T47D (cell line): Measurements from ENCODE around the gene TMEM217.

Experiments used
- DNase-seq, 2 experiments: peaks; one replicate each; pipeline versions ENCODE4 v3.0.0 to v3.0.0-alpha.2; 2011 to 2012; ENCODE audit warnings: low read depth in 1 of 2, low spot score in 1 of 2
- JUND ChIP-seq: IDR thresholded peaks from 2 replicates; pipeline ENCODE4 v1.6.1; 2012; ENCODE audit warnings: low read depth
- in situ Hi-C: cut with HindIII; loops from 2 replicates; pipeline ENCODE4 v1.10.0; 2016; ENCODE audit warnings: low sequenced_read_pairs, low pct_unique_long_range_greater_than_20kb

Gene TMEM217

GRCh38 chr6:37237789-37238188 is 20.2 kb downstream of the TMEM217 start:
- in situ Hi-C loops: no loop called here
- DNase-seq: no peak
- no peak for TF ChIP-seq JUND

- no peak for TF ChIP-seq JUND
- DNase-seq: no peak
- in situ Hi-C loops: no loop called here
Observed at GRCh38 chr6:37236921-37237320, 21.0 kb downstream of the TMEM217 start.

- in situ Hi-C loops: no loop called here
- TF ChIP-seq JUND: no peak
- DNase-seq: no peak
Observed at GRCh38 chr6:37233541-37233940, 24.4 kb downstream of the TMEM217 start.

GRCh38 chr6:37232430-37233017 is 25.4 kb downstream of the TMEM217 start:
- TF ChIP-seq JUND: no peak
- no peak for DNase-seq
- in situ Hi-C loops: no loop called here

- DNase-seq: no peak
- in situ Hi-C loops: no loop called here
- no peak for TF ChIP-seq JUND
Observed at GRCh38 chr6:37230104-37230503, 27.8 kb downstream of the TMEM217 start.

GRCh38 chr6:37225350-37226169 is 32.4 kb downstream of the TMEM217 start:
- in situ Hi-C loops: no loop called here
- no peak for DNase-seq
- TF ChIP-seq JUND: no peak

- DNase-seq: no peak
- TF ChIP-seq JUND: no peak
- in situ Hi-C loops: no loop called here
Observed at GRCh38 chr6:37222992-37223391, 35.0 kb downstream of the TMEM217 start.

- DNase-seq: peak; percentile 79 to 96
- TF ChIP-seq JUND: no peak
- in situ Hi-C loops: no loop called here
Observed at GRCh38 chr6:37222125-37222967, 35.6 kb downstream of the TMEM217 start.

GRCh38 chr6:37221585-37222124 is 36.3 kb downstream of the TMEM217 start:
- in situ Hi-C loops: no loop called here
- no peak for TF ChIP-seq JUND
- DNase-seq: no peak

- in situ Hi-C loops: no loop called here
- DNase-seq: no peak
- TF ChIP-seq JUND: no peak
Observed at GRCh38 chr6:37218511-37218910, 39.4 kb downstream of the TMEM217 start.

GRCh38 chr6:37218061-37218460 is 39.9 kb downstream of the TMEM217 start:
- in situ Hi-C loops: no loop called here
- DNase-seq: no peak
- TF ChIP-seq JUND: no peak

GRCh38 chr6:37212268-37212667 is 45.7 kb downstream of the TMEM217 start:
- DNase-seq: no peak
- no peak for TF ChIP-seq JUND
- in situ Hi-C loops: no loop called here

- in situ Hi-C loops: no loop called here
- no peak for TF ChIP-seq JUND
- DNase-seq: peak; percentile 49 to 87
Observed at GRCh38 chr6:37210313-37210968, 47.5 kb downstream of the TMEM217 start.
